ENCODE data around the gene SCYGR6.

The SCYGR6 gene

GRCh38 chr2:227674485-227674884 is 50.1 kb downstream of the SCYGR6 start:
- DNase-seq (ENCODE audit: low spot score) = no peak
- TF ChIP-seq CTCF (IDR thresholded peaks at IDR 0.05; ENCODE audit: poor library complexity, severe bottlenecking) = no peak
- no peak overlapping the region for H3K4me3 ChIP-seq (ENCODE audit: severe bottlenecking)

More at GRCh38 chr2:227674485-227674884, 50.1 kb downstream of the SCYGR6 start:
- Histone ChIP-seq H3K9me3 (ENCODE audit: severe bottlenecking) (no peaks in the 10 kb centered on the region), H3K4me1 (ENCODE audit: insufficient read depth, poor library complexity, severe bottlenecking) (no peaks in the 10 kb centered on the region), H3K27ac (ENCODE audit: poor library complexity, severe bottlenecking) (no peak overlapping the region), H3K27me3 (ENCODE audit: insufficient read depth, poor library complexity, severe bottlenecking) (no peaks in the 10 kb centered on the region), H3K36me3 (ENCODE audit: low read depth) (no peaks in the 10 kb centered on the region)
- ATAC-seq (ENCODE audit: low read depth) = no peak
